HCT116 (cell line): Measurements from ENCODE around the gene CTSW.

Experiments used
- CEBPB ChIP-seq: IDR thresholded peaks from 2 replicates; pipeline ENCODE4 v1.6.1; 2012; ENCODE audit warnings: low read depth
- ELF1 ChIP-seq: IDR thresholded peaks from 2 replicates; pipeline ENCODE4 v1.6.1; 2012; ENCODE audit warnings: low read depth, borderline replicate concordance
- JUND ChIP-seq: IDR thresholded peaks from 2 replicates; pipeline ENCODE4 v1.6.1; 2012
- POLR2A ChIP-seq: IDR thresholded peaks from 2 replicates; pipeline ENCODE4 v1.7.0; 2011; ENCODE audit warnings: borderline replicate concordance; ENCODE audit not compliant: insufficient read depth, insufficient read length; ENCODE audit errors: extremely low read depth
- POLR2AphosphoS5 ChIP-seq: IDR thresholded peaks from 2 replicates; pipeline ENCODE4 v1.6.1; 2011; ENCODE audit warnings: mild to moderate bottlenecking, low read depth, low read length, moderate library complexity
- TF ChIP-seq, protein P1 (sequence below), 3 experiments: fragments of 200-600 bp in 1 of 3; sonication (generic) in 1 of 3; IDR thresholded peaks in 2 of 3; conservative IDR thresholded peaks in 1 of 3; 2 replicates each; pipeline ENCODE4 v1.5.1; 2012 to 2017; ENCODE audit warnings: low read depth in 2 of 3, low read length in 2 of 3, antibody characterized with exemption in 1 of 3, borderline replicate concordance in 1 of 3, control low read depth in 1 of 3, mild to moderate bottlenecking in 1 of 3, mixed read lengths in 1 of 3, mixed run types in 1 of 3, moderate library complexity in 1 of 3; ENCODE audit not compliant: insufficient read depth in 1 of 3
- TF ChIP-seq, protein P2 (sequence below): IDR thresholded peaks from 2 replicates; pipeline ENCODE4 v1.6.1; 2012

DNA sequence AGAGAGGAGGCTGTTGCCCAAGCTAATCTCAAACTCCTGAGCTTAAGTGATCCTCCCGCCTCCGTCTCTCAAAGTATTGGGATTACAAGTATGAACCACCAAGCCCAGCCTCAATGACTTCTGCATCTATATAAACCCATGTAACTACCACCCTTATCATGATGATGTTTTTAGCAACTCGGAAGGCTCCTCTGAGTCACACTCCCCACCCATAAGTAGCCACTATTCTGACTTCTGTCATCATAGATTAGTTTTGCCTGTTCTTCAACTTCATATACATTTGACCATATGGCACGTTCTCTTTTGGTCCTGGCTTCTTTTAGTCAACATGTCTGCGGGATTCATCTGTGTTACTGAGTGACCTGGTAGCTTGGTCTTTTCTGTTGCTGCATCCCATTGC, 27.0 kb downstream of the CTSW start:
- TF ChIP-seq, protein P1, sequence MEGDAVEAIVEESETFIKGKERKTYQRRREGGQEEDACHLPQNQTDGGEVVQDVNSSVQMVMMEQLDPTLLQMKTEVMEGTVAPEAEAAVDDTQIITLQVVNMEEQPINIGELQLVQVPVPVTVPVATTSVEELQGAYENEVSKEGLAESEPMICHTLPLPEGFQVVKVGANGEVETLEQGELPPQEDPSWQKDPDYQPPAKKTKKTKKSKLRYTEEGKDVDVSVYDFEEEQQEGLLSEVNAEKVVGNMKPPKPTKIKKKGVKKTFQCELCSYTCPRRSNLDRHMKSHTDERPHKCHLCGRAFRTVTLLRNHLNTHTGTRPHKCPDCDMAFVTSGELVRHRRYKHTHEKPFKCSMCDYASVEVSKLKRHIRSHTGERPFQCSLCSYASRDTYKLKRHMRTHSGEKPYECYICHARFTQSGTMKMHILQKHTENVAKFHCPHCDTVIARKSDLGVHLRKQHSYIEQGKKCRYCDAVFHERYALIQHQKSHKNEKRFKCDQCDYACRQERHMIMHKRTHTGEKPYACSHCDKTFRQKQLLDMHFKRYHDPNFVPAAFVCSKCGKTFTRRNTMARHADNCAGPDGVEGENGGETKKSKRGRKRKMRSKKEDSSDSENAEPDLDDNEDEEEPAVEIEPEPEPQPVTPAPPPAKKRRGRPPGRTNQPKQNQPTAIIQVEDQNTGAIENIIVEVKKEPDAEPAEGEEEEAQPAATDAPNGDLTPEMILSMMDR (IDR thresholded peaks at IDR 0.05 in 2 of 3, conservative IDR thresholded peaks at IDR 0.05 in 1 of 3; ENCODE audit: borderline replicate concordance in 1 of 3, insufficient read depth in 1 of 3, low read depth in 2 of 3, low read length in 2 of 3), result no peak
- TF ChIP-seq, protein P2, sequence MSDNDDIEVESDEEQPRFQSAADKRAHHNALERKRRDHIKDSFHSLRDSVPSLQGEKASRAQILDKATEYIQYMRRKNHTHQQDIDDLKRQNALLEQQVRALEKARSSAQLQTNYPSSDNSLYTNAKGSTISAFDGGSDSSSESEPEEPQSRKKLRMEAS, result no peak
- TF ChIP-seq POLR2A (no peak), JUND (no peak), ELF1 (no peak), POLR2AphosphoS5 (no peak), CEBPB (no peak)
